RWPE2 (cell line): ENCODE results near the gene STXBP5L.

ENCODE experiments used
- ATAC-seq: fragments of 200-7000 bp; cut with Tn5 transposase; 3 replicates; pipeline ENCODE4 v1.9.1; 2021; ENCODE audit warnings: low read depth
- DNase-seq: peaks from one replicate; pipeline ENCODE4 v3.0.0-alpha.2; 2020; ENCODE audit warnings: low spot score
- H3K27ac ChIP-seq: fragments of 450-650 bp; 2 replicates; pipeline ENCODE4 v1.5.1; 2017; ENCODE audit warnings: mild to moderate bottlenecking; ENCODE audit not compliant: poor library complexity, severe bottlenecking
- H3K27me3 ChIP-seq: fragments of 250-450 bp; sonication (Bioruptor Pico); 2 replicates; pipeline ENCODE4 v1.5.1; 2021; ENCODE audit warnings: mild to moderate bottlenecking, moderate library complexity; ENCODE audit not compliant: insufficient read depth, poor library complexity, severe bottlenecking
- H3K36me3 ChIP-seq: fragments of 250-450 bp; sonication (Bioruptor Pico); 2 replicates; pipeline ENCODE4 v1.5.1; 2020; ENCODE audit warnings: low read depth, mild to moderate bottlenecking, moderate library complexity
- H3K4me1 ChIP-seq: fragments of 250-450 bp; sonication (Bioruptor Pico); 2 replicates; pipeline ENCODE4 v1.5.1; 2021; ENCODE audit warnings: mild to moderate bottlenecking, moderate library complexity; ENCODE audit not compliant: insufficient read depth, poor library complexity, severe bottlenecking
- H3K4me3 ChIP-seq: fragments of 250-450 bp; sonication (Bioruptor Pico); 2 replicates; pipeline ENCODE4 v1.5.1; 2021; ENCODE audit warnings: mild to moderate bottlenecking, moderate library complexity; ENCODE audit not compliant: severe bottlenecking
- H3K9me3 ChIP-seq: fragments of 250-450 bp; sonication (Bioruptor Pico); 2 replicates; pipeline ENCODE4 v1.5.1; 2021; ENCODE audit warnings: mild to moderate bottlenecking, moderate library complexity; ENCODE audit not compliant: severe bottlenecking
- CTCF ChIP-seq: fragments of 450-650 bp; IDR thresholded peaks from one replicate; pipeline ENCODE4 v1.5.1; 2017; ENCODE audit warnings: mild to moderate bottlenecking, moderate library complexity; ENCODE audit not compliant: poor library complexity, severe bottlenecking

Gene STXBP5L

GRCh38 chr3:120931593-120931992, 23.6 kb downstream of the STXBP5L start:
- ATAC-seq (no peak), DNase-seq (no peak)
- Histone ChIP-seq H3K27ac (no peak overlapping the region), H3K9me3 (no peaks in the 10 kb centered on the region), H3K27me3 (peaks cover 5% of the 10 kb centered on the region), H3K4me3 (no peak overlapping the region), H3K4me1 (no peaks in the 10 kb centered on the region), H3K36me3 (no peaks in the 10 kb centered on the region)
- TF ChIP-seq CTCF, result no peak

- Histone ChIP-seq H3K36me3 (no peaks in the 10 kb centered on the region), H3K27me3 (no peaks in the 10 kb centered on the region), H3K9me3 (no peaks in the 10 kb centered on the region), H3K4me3 (no peak overlapping the region), H3K4me1 (no peaks in the 10 kb centered on the region), H3K27ac (no peak overlapping the region)
- no peak for ATAC-seq
- DNase-seq, result no peak
- TF ChIP-seq CTCF, result no peak
Observed at GRCh38 chr3:120956143-120956542, 48.1 kb downstream of the STXBP5L start.

GRCh38 chr3:120982608-120983320, 74.8 kb downstream of the STXBP5L start:
- no peak for ATAC-seq

GRCh38 chr3:120983321-120983665, 75.3 kb downstream of the STXBP5L start:
- DNase-seq (no peak), ATAC-seq (no peak)
- TF ChIP-seq CTCF, result no peak

More at GRCh38 chr3:120982608-120983320, 74.8 kb downstream of the STXBP5L start:
- no peaks in the 10 kb centered on the region for H3K4me1 ChIP-seq
- H3K4me3 ChIP-seq, result no peak overlapping the region
- DNase-seq, result no peak
- no peaks in the 10 kb centered on the region for H3K9me3 ChIP-seq
- peaks cover 9% of the 10 kb centered on the region for H3K27me3 ChIP-seq
- no peak for TF ChIP-seq CTCF
- no peaks in the 10 kb centered on the region for H3K36me3 ChIP-seq
- no peak overlapping the region for H3K27ac ChIP-seq

GRCh38 chr3:120983841-120984240, 75.8 kb downstream of the STXBP5L start:
- no peak for TF ChIP-seq CTCF
- H3K27ac ChIP-seq, result no peak overlapping the region
- DNase-seq (no peak), ATAC-seq (no peak)
- no peak overlapping the region for H3K4me3 ChIP-seq
- H3K27me3 ChIP-seq, result peaks cover 9% of the 10 kb centered on the region
- no peaks in the 10 kb centered on the region for H3K9me3 ChIP-seq
- H3K36me3 ChIP-seq, result no peaks in the 10 kb centered on the region
- no peaks in the 10 kb centered on the region for H3K4me1 ChIP-seq

More at GRCh38 chr3:120983321-120983665, 75.3 kb downstream of the STXBP5L start:
- H3K27me3 ChIP-seq, result peaks cover 9% of the 10 kb centered on the region
- no peaks in the 10 kb centered on the region for H3K9me3 ChIP-seq
- no peak overlapping the region for H3K4me3 ChIP-seq
- H3K27ac ChIP-seq, result no peak overlapping the region
- no peaks in the 10 kb centered on the region for H3K36me3 ChIP-seq
- no peaks in the 10 kb centered on the region for H3K4me1 ChIP-seq
